Stimulated activated naive CD8-positive, alpha-beta T cell treated with anti-CD3 and anti-CD28 coated beads, Interleukin-15, amount 100 ng/mL, for 72 hours (primary cell): Measurements from ENCODE around the gene ABR.
A peak's percentile ranks its signal among the peaks of the same experiment; 100 is the strongest.
"Not testable (repeated sequence)": the region's sequence is repeated elsewhere in the genome, so short reads cannot be mapped to it uniquely, and the experiment has no call there.

Experiments used
- ATAC-seq: fragments of 150-1000 bp; cut with Tn5 transposase; 2 replicates; pipeline ENCODE4 v1.10.0; 2021; ENCODE audit warnings: mild to moderate bottlenecking, moderate library complexity
- DNase-seq, 2 donors: peaks; one replicate each; pipeline ENCODE4 v3.0.0; 2021 to 2022
- H3K27ac Mint-ChIP-seq, 2 donors: one replicate each; pipeline ENCODE4 v1.8.0; 2022; ENCODE audit warnings: mild to moderate bottlenecking in 2 of 2, mixed read lengths in 2 of 2, moderate library complexity in 2 of 2
- H3K27me3 Mint-ChIP-seq: one replicate; pipeline ENCODE4 v1.8.0; 2022; ENCODE audit warnings: mixed read lengths
- H3K4me1 Mint-ChIP-seq: one replicate; pipeline ENCODE4 v1.8.0; 2022; ENCODE audit warnings: mild to moderate bottlenecking, mixed read lengths
- H3K4me3 Mint-ChIP-seq, 2 donors: one replicate each; pipeline ENCODE4 v1.8.0; 2022; ENCODE audit warnings: mild to moderate bottlenecking in 2 of 2, mixed read lengths in 2 of 2, moderate library complexity in 1 of 2
- H3K9me3 Mint-ChIP-seq, 2 donors: one replicate each; pipeline ENCODE4 v1.8.0; 2022; ENCODE audit warnings: mixed read lengths in 2 of 2

Gene ABR

GRCh38 chr17:1150863-1151600 is 28.7 kb downstream of the ABR start:
- peaks cover 0 to 7% of the 10 kb centered on the region in 2 donors for H3K9me3 Mint-ChIP-seq
- no peaks in the 10 kb centered on the region for H3K4me1 Mint-ChIP-seq
- DNase-seq = no peak
- H3K4me3 Mint-ChIP-seq = no peak overlapping the region
- no peak for ATAC-seq
- H3K27me3 Mint-ChIP-seq = no peaks in the 10 kb centered on the region
- H3K27ac Mint-ChIP-seq = peak overlapping the region in 1 of 2 donors; percentile 89

GRCh38 chr17:1149869-1150268 is 29.9 kb downstream of the ABR start:
- Mint-ChIP-seq H3K27me3 (no peaks in the 10 kb centered on the region), H3K4me1 (no peaks in the 10 kb centered on the region), H3K9me3 (peaks cover 0 to 7% of the 10 kb centered on the region in 2 donors), H3K27ac (no peak overlapping the region), H3K4me3 (no peak overlapping the region)
- ATAC-seq (no peak), DNase-seq (no peak)

- Mint-ChIP-seq H3K9me3 (peaks cover 0 to 7% of the 10 kb centered on the region in 2 donors), H3K27ac (no peak overlapping the region), H3K4me1 (no peaks in the 10 kb centered on the region), H3K27me3 (no peaks in the 10 kb centered on the region), H3K4me3 (no peak overlapping the region)
- no peak for DNase-seq
- ATAC-seq = no peak
Observed at GRCh38 chr17:1147664-1148063, 32.1 kb downstream of the ABR start.

GRCh38 chr17:1146561-1147265 is 33.1 kb downstream of the ABR start:
- no peak overlapping the region for H3K4me3 Mint-ChIP-seq
- H3K27ac Mint-ChIP-seq = no peak overlapping the region
- no peaks in the 10 kb centered on the region for H3K27me3 Mint-ChIP-seq
- DNase-seq = no peak
- no peaks in the 10 kb centered on the region for H3K4me1 Mint-ChIP-seq
- ATAC-seq = no peak
- peaks cover 0 to 7% of the 10 kb centered on the region in 2 donors for H3K9me3 Mint-ChIP-seq

GRCh38 chr17:1145311-1145986 is 34.3 kb downstream of the ABR start:
- ATAC-seq = no peak
- Mint-ChIP-seq H3K4me3 (no peak overlapping the region), H3K9me3 (peaks cover 0 to 7% of the 10 kb centered on the region in 2 donors), H3K27ac (no peak overlapping the region), H3K27me3 (no peaks in the 10 kb centered on the region), H3K4me1 (no peaks in the 10 kb centered on the region)
- DNase-seq = no peak

- no peak overlapping the region for H3K4me3 Mint-ChIP-seq
- no peak for ATAC-seq
- no peak for DNase-seq
- H3K9me3 Mint-ChIP-seq = peaks cover 0 to 7% of the 10 kb centered on the region in 2 donors
- no peaks in the 10 kb centered on the region for H3K4me1 Mint-ChIP-seq
- no peaks in the 10 kb centered on the region for H3K27me3 Mint-ChIP-seq
- no peak overlapping the region for H3K27ac Mint-ChIP-seq
Observed at GRCh38 chr17:1144162-1144561, 35.6 kb downstream of the ABR start.

- no peak for DNase-seq
- ATAC-seq = no peak
- H3K27ac Mint-ChIP-seq = no peak overlapping the region
- no peaks in the 10 kb centered on the region for H3K4me1 Mint-ChIP-seq
- H3K4me3 Mint-ChIP-seq = no peak overlapping the region
- no peaks in the 10 kb centered on the region for H3K27me3 Mint-ChIP-seq
- H3K9me3 Mint-ChIP-seq = peaks cover 0 to 7% of the 10 kb centered on the region in 2 donors
Observed at GRCh38 chr17:1143573-1143972, 36.2 kb downstream of the ABR start.

- no peak for ATAC-seq
- Mint-ChIP-seq H3K27ac (no peak overlapping the region), H3K27me3 (no peaks in the 10 kb centered on the region), H3K4me1 (no peaks in the 10 kb centered on the region), H3K9me3 (peaks cover 0 to 7% of the 10 kb centered on the region in 2 donors), H3K4me3 (no peak overlapping the region)
- no peak for DNase-seq
Observed at GRCh38 chr17:1142561-1142971, 37.2 kb downstream of the ABR start.

GRCh38 chr17:1137465-1137894 is 42.3 kb downstream of the ABR start:
- no peaks in the 10 kb centered on the region for H3K9me3 Mint-ChIP-seq

GRCh38 chr17:1136748-1137147 is 43.0 kb downstream of the ABR start:
- no peak overlapping the region for H3K4me3 Mint-ChIP-seq
- no peak for ATAC-seq
- no peak overlapping the region for H3K27ac Mint-ChIP-seq
- no peaks in the 10 kb centered on the region for H3K9me3 Mint-ChIP-seq
- H3K4me1 Mint-ChIP-seq = no peaks in the 10 kb centered on the region
- DNase-seq = no peak
- no peaks in the 10 kb centered on the region for H3K27me3 Mint-ChIP-seq

More at GRCh38 chr17:1137465-1137894, 42.3 kb downstream of the ABR start:
- Mint-ChIP-seq H3K27ac (no peak overlapping the region), H3K4me3 (peak overlapping the region in 1 of 2 donors; percentile 5), H3K27me3 (no peaks in the 10 kb centered on the region), H3K4me1 (no peaks in the 10 kb centered on the region)
- ATAC-seq (no peak), DNase-seq (peak in 1 of 2 donors; percentile 33)

GRCh38 chr17:1134634-1135324 is 45.0 kb downstream of the ABR start:
- ATAC-seq (no peak), DNase-seq (no peak)
- Mint-ChIP-seq H3K4me3 (no peak overlapping the region), H3K27me3 (no peaks in the 10 kb centered on the region), H3K4me1 (no peaks in the 10 kb centered on the region), H3K9me3 (no peaks in the 10 kb centered on the region), H3K27ac (no peak overlapping the region)

GRCh38 chr17:1130191-1130590 is 49.6 kb downstream of the ABR start:
- DNase-seq = no peak
- Mint-ChIP-seq H3K4me1 (no peaks in the 10 kb centered on the region), H3K9me3 (no peaks in the 10 kb centered on the region), H3K27ac (no peak overlapping the region), H3K27me3 (no peaks in the 10 kb centered on the region), H3K4me3 (no peak overlapping the region)
- ATAC-seq = no peak

- not testable (repeated sequence) for ATAC-seq
Observed at GRCh38 chr17:1128463-1128862, 51.3 kb downstream of the ABR start.

GRCh38 chr17:1126801-1127550 is 52.8 kb downstream of the ABR start:
- peaks cover 8% of the 10 kb centered on the region for H3K27me3 Mint-ChIP-seq
- no peak overlapping the region for H3K27ac Mint-ChIP-seq
- H3K4me1 Mint-ChIP-seq = peaks cover 14% of the 10 kb centered on the region
- H3K4me3 Mint-ChIP-seq = no peak overlapping the region
- ATAC-seq (no peak), DNase-seq (no peak)
- H3K9me3 Mint-ChIP-seq = no peaks in the 10 kb centered on the region

More at GRCh38 chr17:1128463-1128862, 51.3 kb downstream of the ABR start:
- not testable (repeated sequence) for DNase-seq, H3K27ac Mint-ChIP-seq, H3K27me3 Mint-ChIP-seq, H3K4me3 Mint-ChIP-seq, H3K9me3 Mint-ChIP-seq, H3K4me1 Mint-ChIP-seq
